T-helper 2 cell treated with Interferon-gamma antibody and Interleukin-4, amounts not matched to agents 5 μg/mL and 100 μg/mL, for 36 hours (primary cell): ENCODE data around the gene SH2D1B.
"Not testable (repeated sequence)": the region's sequence is repeated elsewhere in the genome, so short reads cannot be mapped to it uniquely, and the experiment has no call there.

ENCODE experiments used
- DNase-seq: peaks from one replicate; pipeline ENCODE4 v3.0.0; 2021; ENCODE audit warnings: low spot score
- H3K27ac Mint-ChIP-seq: one replicate; pipeline ENCODE4 v1.8.0; 2021; ENCODE audit warnings: mild to moderate bottlenecking, mixed read lengths
- H3K27me3 Mint-ChIP-seq: one replicate; pipeline ENCODE4 v1.8.0; 2021; ENCODE audit warnings: low read depth, mixed read lengths
- H3K36me3 Mint-ChIP-seq: one replicate; pipeline ENCODE4 v1.8.0; 2021; ENCODE audit warnings: low read depth, mixed read lengths
- H3K4me1 Mint-ChIP-seq: one replicate; pipeline ENCODE4 v1.8.0; 2021; ENCODE audit warnings: low read depth, mixed read lengths
- H3K4me3 Mint-ChIP-seq: one replicate; pipeline ENCODE4 v1.8.0; 2022; ENCODE audit warnings: mild to moderate bottlenecking, moderate library complexity, mixed read lengths
- H3K9me3 Mint-ChIP-seq: one replicate; pipeline ENCODE4 v1.8.0; 2021; ENCODE audit warnings: mixed read lengths

Gene SH2D1B

GRCh38 chr1:162353702-162354101 lies 58.2 kb downstream of the SH2D1B start:
- Mint-ChIP-seq H3K9me3 (no peaks in the 10 kb centered on the region), H3K27me3 (peaks cover 6% of the 10 kb centered on the region), H3K4me1 (no peaks in the 10 kb centered on the region), H3K36me3 (no peaks in the 10 kb centered on the region), H3K4me3 (no peak overlapping the region), H3K27ac (no peak overlapping the region)
- DNase-seq, result no peak

- Mint-ChIP-seq H3K27me3 (peaks cover 6% of the 10 kb centered on the region), H3K36me3 (no peaks in the 10 kb centered on the region), H3K27ac (no peak overlapping the region)
Observed at GRCh38 chr1:162353078-162353477, 58.9 kb downstream of the SH2D1B start.

GRCh38 chr1:162351874-162352273 lies 60.1 kb downstream of the SH2D1B start:
- H3K4me1 Mint-ChIP-seq, H3K27ac Mint-ChIP-seq, DNase-seq, H3K9me3 Mint-ChIP-seq, H3K27me3 Mint-ChIP-seq, H3K36me3 Mint-ChIP-seq, H3K4me3 Mint-ChIP-seq: not testable (repeated sequence)

More at GRCh38 chr1:162353078-162353477, 58.9 kb downstream of the SH2D1B start:
- Mint-ChIP-seq H3K9me3 (no peaks in the 10 kb centered on the region), H3K4me1 (no peaks in the 10 kb centered on the region), H3K4me3 (no peak overlapping the region)
- DNase-seq, result no peak

GRCh38 chr1:162351246-162351842 lies 60.6 kb downstream of the SH2D1B start:
- no peak overlapping the region for H3K27ac Mint-ChIP-seq
- H3K4me3 Mint-ChIP-seq, result no peak overlapping the region
- H3K27me3 Mint-ChIP-seq, result peaks cover 9% of the 10 kb centered on the region
- no peak for DNase-seq
- H3K4me1 Mint-ChIP-seq, result no peaks in the 10 kb centered on the region
- H3K36me3 Mint-ChIP-seq, result no peaks in the 10 kb centered on the region
- H3K9me3 Mint-ChIP-seq, result no peaks in the 10 kb centered on the region

GRCh38 chr1:162349635-162350330 lies 62.2 kb downstream of the SH2D1B start:
- Mint-ChIP-seq H3K4me1 (no peaks in the 10 kb centered on the region), H3K4me3 (no peak overlapping the region), H3K9me3 (no peaks in the 10 kb centered on the region), H3K27ac (no peak overlapping the region), H3K27me3 (peaks cover 12% of the 10 kb centered on the region), H3K36me3 (no peaks in the 10 kb centered on the region)
- DNase-seq, result no peak

- no peaks in the 10 kb centered on the region for H3K36me3 Mint-ChIP-seq
- no peaks in the 10 kb centered on the region for H3K9me3 Mint-ChIP-seq
- no peak overlapping the region for H3K27ac Mint-ChIP-seq
- H3K4me1 Mint-ChIP-seq, result no peaks in the 10 kb centered on the region
- peaks cover 11% of the 10 kb centered on the region for H3K27me3 Mint-ChIP-seq
- H3K4me3 Mint-ChIP-seq, result no peak overlapping the region
- DNase-seq, result no peak
Observed at GRCh38 chr1:162347281-162347680, 64.7 kb downstream of the SH2D1B start.
